AG10803 (cell line): ENCODE measurements around the gene C14orf39.

Source experiments
- DNase-seq: peaks from one replicate; pipeline ENCODE4 v3.0.0; 2010; ENCODE audit warnings: low read depth
- H3K4me3 ChIP-seq: 2 replicates; pipeline ENCODE4 v1.5.1; 2011; ENCODE audit warnings: mild to moderate bottlenecking, low read length, control low read depth
- CTCF ChIP-seq: conservative IDR thresholded peaks from 2 replicates; pipeline ENCODE4 v1.5.1; 2011; ENCODE audit warnings: mild to moderate bottlenecking, low read length, control low read depth, inconsistent platforms

C14orf39 gene

GRCh38 chr14:60512126-60512525 is 26.3 kb upstream of the C14orf39 start:
- TF ChIP-seq CTCF, result no peak

GRCh38 chr14:60510951-60511599 is 25.2 kb upstream of the C14orf39 start:
- DNase-seq, result no peak
- no peak overlapping the region for H3K4me3 ChIP-seq
- no peak for TF ChIP-seq CTCF

More at GRCh38 chr14:60512126-60512525, 26.3 kb upstream of the C14orf39 start:
- DNase-seq, result no peak
- H3K4me3 ChIP-seq, result no peak overlapping the region

GRCh38 chr14:60510254-60510950 is 24.5 kb upstream of the C14orf39 start:
- TF ChIP-seq CTCF, result no peak
- no peak for DNase-seq
- H3K4me3 ChIP-seq, result no peak overlapping the region

- TF ChIP-seq CTCF, result no peak
- no peak overlapping the region for H3K4me3 ChIP-seq
- no peak for DNase-seq
Observed at GRCh38 chr14:60509438-60510253, 23.8 kb upstream of the C14orf39 start.

GRCh38 chr14:60508707-60509437 is 23.0 kb upstream of the C14orf39 start, which contains the start of gene SIX6:
TSS of gene SIX6 (plus strand) at chr14:60509146. CDS start at chr14:60509399, 253 bp downstream.
- no peak for TF ChIP-seq CTCF
- DNase-seq, result peak; percentile 6
- no peak within 1 kb of the TSS for H3K4me3 ChIP-seq

- H3K4me3 ChIP-seq, result no peak overlapping the region
- TF ChIP-seq CTCF, result no peak
- no peak for DNase-seq
Observed at GRCh38 chr14:60508363-60508706, 22.5 kb upstream of the C14orf39 start.
